Measurements from ENCODE around the gene TFEB. TPM values are rescaled to one million over a fixed set of nuclear protein-coding genes. Genes with fewer than 3 reads are reported as not detected.

Gene TFEB
- total RNA-seq, 1 donor from 2014 or later, result 9.7 TPM

DNA sequence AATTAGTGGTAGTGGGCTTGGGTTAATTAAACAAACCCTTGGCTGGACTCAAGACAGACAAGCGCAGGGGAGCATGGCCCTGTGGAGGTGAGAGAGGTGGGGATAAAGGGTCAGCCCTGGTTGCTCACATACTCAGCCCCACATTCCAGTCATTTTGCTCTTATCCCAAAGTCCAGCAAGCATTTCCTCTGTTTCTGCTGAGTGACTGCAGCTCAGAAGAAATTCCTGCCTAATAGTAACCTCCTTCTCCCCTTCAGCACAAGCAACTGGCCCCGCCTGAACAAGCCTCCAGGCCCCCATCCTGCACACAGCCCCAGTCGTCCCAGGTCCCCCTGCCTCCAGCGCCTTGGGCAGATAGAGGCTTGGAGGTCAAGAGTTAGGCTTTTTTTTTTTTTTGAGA, 3.6 kb upstream of the TFEB start:
- intact Hi-C loops (cut with micrococcal nuclease), result loop anchor here (5.0 kb wide), 1 partner anchor 478 kb away; the partner anchor contains the start of gene MRPS10

DNA sequence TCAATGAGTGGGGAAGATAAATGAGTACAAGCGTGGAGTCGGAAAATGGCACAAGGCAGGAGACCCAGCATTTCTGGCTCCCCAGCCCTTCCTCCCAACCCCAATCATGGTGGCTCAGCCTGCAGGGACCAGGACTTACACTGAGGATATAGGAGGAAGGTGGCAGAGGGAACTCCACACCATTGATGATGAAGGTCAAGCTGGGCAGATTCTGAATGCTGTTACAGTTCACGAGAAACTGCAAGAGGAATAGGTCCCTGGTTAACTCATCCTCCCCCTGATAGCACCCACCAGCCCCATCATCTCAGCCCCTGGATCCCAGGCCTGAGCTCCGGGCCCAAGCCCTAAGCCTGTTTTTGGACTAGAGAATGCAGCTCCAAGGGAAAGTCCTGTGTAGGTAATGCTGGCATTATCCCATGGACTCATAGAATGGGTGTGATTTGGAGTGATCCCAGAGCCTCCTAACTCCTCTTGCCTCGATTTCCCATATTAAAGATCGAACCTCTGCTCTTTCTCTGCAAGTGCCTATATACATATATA, 2.3 kb upstream of the TFEB start:
- intact Hi-C loops (cut with micrococcal nuclease), result loop anchor here (5.0 kb wide), 1 partner anchor 480 kb away; the partner anchor contains the start of gene MRPS10

DNA sequence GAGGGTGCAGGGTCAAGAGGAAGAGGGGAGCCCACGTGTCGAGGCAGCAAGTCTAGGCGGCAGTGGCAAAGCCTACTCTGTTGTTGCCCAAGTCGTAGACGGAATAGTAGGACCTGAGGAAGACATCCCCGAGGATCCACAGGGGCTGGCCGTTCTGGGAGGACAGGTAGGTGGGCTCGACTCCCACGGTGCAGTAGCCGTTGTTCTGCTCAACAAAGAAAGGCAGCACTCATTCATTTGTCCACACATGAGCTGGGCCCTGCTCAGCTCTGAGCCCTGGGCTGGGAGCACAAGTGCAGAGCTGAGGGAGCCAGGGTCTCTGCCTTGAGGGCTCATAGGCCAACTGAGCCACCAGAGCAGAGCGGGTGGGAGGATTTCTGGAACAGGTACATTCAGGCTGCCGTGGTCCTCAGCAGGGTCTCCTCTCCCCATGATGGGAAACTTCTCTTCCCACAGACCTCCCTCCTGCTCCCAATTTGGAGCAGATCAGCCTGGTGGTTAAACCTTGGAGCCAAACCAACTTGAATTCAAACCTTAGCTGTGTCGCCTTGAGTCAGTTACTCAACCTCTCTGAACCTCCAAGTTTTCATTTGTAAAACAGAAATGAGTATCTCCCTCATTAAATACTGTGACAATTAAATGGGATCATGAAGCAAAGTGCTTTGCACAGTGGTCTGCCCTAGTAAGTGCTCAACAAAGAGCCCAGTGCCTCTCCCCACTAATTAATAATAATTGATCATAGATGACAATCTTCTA, 1.6 kb upstream of the TFEB start:
- intact Hi-C loops (cut with micrococcal nuclease), result loop anchor here (5.0 kb wide), 1 partner anchor 480 kb away; the partner anchor contains the start of gene MRPS10

DNA sequence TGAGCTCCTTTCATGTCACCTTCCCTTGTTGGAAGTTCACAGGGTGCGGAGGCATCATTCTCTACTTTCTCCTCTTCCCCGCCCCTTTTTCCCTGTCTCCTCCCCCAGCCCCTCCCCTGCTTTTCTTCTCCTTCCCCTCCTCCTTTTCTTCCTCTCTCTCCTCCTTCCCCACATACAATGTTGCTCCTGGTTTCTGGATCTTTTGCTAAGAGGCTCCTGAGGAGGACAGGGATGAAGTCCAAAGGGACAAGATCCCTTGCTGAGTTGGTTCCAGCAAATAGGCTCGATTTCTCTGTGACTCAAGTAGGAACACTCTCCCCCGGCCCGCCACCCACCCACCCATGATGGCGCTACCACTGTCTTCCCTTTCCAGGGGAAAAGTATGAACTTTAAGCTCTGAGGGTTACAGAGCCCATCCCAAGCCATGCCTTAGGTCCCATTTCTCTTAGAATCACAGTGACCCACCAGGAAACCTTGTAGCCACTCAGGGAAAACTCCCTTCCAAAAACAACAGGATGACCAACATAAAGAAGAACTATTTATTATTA, 852 bp upstream of the TFEB start:
- intact Hi-C loops (cut with micrococcal nuclease), result loop anchor here (5.0 kb wide), 1 partner anchor 481 kb away; the partner anchor contains the start of gene MRPS10

DNA sequence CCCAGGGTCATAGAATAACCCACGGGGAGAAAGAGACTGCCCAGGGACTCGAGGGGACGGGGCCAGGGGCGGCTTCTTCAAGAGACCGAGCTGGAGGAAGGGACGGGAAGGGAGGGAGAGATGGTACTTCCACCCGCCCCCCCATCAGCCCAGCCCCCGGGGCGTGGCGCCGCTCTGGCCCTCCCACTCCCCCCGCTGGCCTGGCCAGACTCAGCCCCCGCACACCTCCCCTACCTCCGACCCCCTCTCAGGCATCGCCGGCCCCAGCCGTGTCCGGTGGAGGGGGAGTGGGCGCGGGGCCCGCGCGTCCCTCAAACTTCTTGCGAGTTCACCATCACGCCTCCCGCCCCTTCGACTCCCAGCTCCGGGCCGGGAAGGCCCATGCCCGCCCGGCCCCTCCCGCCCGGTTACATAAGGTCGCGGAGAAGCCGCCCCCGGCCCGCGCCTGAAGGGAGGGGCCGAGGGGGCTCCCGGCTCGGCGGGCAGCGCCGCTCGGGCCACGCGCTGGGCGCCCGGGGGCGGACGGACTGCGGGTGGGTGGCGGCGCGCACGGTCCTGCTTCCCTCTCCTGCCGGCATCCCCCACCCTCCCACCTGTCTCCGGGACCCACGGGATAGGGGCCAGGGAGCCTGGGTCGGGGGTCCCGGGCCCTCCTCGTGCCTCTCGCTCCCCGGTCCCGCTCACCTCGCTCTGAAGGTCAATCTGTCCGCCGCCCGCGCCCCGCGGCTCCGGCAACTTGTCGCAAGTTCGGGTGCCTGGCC, 562 bp downstream of the TFEB start:
- intact Hi-C loops (cut with micrococcal nuclease), result loop anchor here (1.0 to 5.0 kb wide), 7 partner anchors 28 to 482 kb away; partner anchors contain the start of genes MRPS10, PRICKLE4, TOMM6 and USP49

DNA sequence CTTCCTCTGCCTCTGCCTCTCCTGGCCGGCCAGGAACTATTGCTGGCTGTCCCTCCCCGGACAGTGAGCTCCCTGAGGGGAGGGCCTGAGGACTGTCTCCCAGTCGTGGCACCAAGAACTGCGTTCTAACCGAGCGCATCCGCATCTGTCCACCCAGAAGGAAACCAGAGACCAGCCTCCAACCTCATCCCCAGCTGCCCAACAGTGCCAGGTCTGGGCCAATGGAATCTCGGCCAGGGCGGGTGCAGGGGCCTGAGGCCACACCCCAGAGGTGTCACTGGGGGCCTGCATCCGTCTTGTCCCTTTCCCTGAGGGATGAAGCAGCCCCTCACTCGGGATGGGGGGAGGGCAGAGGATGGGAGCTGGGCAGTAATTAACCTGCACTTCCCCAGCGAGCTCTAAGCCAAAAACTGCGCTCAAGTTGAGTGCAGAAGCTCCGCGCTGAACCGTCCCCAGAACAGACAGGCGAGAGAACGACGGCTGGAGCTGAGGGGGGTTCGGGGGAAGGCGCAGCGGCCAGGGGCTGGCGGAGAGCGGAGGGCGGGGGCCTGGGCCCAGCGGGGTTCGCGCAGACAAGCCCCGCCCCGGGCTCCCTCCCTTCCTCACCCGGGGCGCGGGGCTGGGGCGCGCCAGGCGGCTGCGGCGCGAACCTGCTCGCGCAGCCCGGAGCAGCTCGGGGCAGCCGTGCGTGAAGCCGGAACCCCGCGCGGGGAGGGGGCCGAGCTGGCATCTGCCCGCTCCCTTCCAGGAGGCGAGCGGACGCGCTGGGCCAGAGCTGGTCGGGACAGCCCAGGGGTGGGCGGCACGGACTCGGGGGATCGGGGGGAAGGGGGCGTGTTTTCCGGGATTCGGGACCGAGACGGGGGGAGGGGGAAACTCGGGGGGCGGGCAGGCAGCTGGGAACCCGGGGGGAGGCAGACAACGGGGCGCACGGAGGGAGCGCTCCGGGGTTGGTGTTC, 1.4 kb downstream of the TFEB start:
- intact Hi-C loops (cut with micrococcal nuclease), result loop anchor here (1.0 to 2.0 kb wide), 4 partner anchors 27 to 311 kb away; partner anchors contain the start of gene USP49

DNA sequence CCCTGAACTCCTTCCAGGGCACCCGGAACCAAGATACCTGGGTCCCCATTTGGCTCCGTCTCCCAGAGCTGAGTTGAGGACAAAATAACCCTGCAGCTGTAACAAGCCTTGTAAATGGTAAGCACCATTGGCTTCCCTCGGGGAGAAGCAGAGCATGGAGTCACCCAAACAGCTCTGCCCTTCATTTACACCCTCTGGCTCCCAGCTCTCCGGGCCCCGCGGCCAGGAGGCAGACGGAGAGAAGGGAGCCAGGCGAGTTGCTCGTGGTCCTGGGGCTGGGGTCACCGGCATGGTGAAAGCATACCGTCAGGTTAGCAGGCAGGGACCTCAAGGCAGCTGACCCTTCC, 2.1 kb downstream of the TFEB start:
- intact Hi-C loops (cut with micrococcal nuclease), result no loop called here

DNA sequence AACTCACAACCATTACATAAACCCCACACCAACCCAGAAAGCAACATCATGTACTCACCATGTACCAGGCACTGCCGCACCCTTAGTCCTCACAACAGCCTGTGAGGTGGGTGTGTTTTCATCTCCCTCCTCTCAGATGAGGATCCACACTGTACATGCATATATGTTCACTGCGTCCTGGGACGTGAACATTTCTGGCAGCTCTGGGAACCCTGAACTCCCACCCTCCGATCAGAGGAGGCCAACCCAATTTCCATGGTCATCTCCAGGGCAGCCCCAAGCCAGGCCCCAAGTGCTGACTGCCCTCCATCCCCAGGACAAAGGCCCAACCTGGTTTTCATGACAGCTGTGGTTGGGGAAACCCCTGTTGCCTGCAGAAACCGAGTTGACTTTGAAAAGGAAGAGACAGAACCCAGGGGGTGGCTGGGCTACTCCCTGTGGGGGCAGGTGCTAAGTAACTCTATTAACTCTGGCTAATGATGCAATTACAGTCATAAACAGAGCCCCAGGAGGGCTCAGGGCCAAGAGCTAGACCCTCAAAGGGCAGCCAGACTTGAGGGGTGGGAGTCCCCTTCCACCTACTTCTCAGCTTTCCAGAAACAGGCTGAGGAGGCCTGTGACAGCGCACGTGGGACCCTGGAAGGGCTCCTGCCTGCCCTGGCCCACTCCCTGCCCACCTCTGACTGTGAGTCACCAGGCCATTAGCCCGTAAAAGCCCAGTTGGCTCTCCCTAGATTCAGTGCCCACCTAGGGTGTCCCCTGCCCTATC, 2.6 kb downstream of the TFEB start:
- intact Hi-C loops (cut with micrococcal nuclease), result no loop called here

DNA sequence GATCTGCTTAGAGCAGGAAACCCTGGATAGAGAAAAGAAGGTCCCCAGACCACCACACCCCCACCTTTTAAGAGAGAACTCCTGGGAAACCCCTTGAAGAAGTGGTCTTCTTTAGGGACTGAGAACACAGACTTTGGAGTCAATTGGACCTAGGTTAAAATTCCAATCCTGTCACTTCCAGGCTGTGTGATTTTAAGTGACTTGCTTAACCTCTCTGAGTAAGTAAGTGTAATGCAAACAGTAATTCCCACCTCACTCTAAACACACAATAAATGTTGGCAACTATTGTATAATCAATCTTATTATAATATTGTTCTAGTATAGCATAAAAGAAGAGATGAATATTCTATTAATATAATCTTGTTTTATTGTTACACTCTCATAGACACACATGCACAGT, 3.3 kb downstream of the TFEB start:
- intact Hi-C loops (cut with micrococcal nuclease), result no loop called here

DNA sequence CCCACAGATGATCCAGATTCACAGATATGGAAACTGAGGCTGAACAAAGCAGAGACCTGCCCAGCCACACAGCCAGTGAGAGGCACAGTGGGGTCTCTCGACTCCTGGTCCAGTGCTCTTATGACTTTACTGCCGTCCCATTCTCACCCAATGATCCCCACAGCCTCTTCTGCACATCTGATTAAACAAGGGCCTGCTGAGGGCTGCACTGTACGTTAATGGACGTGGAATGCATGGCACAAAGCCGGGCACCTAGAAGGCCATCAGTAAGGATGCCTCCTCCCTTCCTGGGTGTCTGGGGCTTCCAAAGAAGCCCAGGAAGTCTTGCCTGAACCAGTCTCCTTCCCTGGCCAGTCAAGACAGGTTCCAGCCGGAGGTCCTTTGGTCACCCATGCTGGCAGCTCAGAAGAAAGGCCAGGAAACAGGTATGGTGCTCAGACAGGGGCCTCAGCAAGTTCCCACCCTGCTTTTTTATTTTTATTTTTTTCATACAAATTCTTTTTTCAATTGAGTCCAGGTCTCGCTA, 3.8 kb downstream of the TFEB start:
- intact Hi-C loops (cut with micrococcal nuclease), result no loop called here

DNA sequence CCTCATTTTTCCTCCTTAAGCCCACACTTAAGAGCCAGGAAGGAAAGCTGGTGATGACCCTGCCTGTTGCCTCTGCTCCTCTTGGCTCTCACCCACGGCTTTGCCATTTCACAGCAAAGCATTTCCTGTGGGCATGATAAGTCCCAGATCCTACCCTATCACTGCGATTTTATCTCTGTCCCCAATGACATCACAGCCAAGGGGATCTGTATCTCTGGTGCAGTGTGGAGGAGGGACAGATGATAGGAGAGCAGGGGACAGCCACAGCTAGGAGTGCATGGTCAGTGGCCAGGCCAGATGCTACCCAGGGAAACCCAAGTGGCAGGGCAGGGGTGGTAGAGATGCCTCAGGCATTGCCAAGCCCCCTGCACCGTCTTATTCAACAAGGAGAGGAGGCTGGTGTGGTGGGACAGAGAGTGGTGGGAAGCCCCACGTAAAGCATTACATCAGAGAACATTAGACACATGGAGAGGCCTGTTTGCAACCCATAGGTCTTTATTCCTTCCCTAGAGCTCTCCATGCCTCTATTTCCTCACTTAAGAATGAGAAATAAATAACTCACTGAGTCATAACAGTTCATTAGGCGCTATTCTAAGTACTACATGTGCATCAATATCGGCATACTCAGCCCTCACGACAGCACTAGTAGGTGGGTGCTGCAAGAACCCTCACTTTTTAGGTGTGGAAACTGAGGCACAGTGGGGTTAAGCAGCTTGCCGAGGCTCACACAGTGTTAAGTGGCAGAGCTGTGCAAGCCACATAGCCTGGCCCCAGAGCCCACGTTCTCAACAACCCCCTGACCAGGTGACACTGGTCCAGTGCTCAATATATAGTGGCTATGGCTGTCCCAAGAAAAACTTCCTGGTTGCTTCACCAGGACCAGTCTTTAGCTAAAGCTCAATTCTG, 4.6 kb downstream of the TFEB start:
- intact Hi-C loops (cut with micrococcal nuclease), result no loop called here

DNA sequence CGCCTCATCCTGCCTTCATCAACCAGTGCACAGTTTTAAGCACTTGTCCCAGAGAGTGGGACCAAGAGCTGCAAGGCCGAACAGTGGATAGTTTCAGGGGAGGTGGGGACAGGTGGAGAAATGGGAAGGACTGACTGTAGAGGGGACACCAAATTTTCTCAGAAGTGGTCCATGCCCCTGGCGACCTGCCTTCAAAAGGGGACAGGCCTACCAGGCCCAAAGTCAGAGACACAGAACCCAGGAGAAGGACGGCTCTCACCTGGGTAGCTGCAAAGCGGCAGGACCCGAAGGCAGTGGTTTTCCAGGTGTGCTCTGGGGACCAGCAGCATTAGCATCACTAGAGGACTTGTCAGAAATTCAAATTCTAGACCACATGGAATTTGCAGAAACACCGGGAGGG, 5.8 kb downstream of the TFEB start:
- intact Hi-C loops (cut with micrococcal nuclease), result no loop called here

DNA sequence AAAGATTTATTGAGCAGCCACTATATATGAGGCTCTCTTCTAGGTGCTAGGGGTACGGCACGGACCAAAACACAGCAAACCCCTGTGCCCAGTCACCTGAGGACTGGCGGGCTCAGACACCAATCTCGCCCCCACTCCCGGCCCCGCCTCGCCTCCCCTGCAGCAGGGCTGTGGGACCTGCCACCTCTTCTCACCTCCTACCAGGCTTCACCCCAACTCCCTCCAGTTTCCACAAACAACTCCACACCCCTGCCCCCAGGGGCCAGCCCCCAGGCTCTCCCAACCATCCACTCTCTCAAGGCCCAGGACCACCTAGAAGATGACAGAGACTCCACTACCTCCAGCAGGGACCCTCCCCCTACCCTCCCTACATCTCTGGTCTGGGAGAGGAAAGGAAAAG, 6.5 kb downstream of the TFEB start:
- intact Hi-C loops (cut with micrococcal nuclease), result no loop called here

DNA sequence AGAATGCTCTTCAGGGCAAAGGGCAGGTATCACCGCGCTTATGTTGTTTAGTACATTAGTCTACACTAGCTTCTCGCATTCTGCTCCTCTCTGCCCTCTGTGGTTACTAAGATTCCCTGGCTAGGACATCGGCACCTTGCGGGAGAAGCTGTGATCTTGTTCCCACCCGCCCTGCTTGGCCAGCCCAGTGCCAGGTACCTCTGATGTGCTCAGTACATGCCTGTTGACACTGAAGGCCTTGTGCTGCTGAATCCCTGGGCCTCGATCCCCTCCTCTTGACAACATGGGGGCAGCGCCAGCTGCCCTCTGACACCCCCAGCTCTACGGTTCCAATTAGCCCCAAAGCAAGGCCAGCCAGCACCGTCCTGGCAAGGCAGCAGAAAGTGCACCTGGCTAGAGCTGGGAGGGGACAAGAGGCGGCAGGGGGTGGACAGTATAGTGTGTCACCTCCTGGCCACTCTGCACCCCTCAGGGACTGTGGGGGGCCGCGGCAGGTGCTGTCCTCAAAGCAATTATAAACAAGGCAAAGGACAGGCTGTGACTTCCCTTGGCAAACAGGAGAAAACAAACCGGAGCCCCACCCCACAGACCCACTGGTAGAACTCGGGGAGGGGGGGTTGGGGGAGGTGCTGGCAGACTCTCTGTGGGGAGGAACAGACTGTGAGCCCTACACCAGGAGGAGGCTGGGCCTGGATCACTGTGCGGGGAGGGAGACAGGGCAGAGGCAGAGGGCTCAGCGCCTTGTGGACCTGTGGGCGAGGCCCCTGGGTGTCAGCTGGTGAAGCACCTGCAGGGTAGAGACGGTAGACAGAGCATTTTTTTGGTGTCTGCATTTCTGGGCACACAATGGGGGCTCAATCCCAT, 7.1 kb downstream of the TFEB start:
- intact Hi-C loops (cut with micrococcal nuclease), result no loop called here

DNA sequence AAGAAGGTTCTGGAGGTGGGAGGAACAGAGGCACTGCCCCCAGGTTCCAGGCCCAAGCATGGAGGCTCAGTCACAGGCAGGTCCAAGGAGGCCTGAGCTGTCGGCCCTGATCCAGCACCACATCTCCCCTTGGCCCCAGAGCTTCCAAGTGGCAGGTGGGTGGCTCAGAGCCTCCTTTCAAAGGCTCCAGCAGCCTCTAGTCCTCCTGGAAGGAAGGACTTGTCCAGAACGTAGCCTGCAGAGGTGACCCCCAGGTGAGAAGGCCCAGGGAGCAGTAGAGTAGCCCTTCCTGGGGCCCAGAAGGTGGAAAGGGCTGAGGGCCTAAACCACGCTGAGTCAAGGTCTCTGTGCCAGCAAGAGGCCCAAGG, 7.7 kb downstream of the TFEB start:
- intact Hi-C loops (cut with micrococcal nuclease), result no loop called here

DNA sequence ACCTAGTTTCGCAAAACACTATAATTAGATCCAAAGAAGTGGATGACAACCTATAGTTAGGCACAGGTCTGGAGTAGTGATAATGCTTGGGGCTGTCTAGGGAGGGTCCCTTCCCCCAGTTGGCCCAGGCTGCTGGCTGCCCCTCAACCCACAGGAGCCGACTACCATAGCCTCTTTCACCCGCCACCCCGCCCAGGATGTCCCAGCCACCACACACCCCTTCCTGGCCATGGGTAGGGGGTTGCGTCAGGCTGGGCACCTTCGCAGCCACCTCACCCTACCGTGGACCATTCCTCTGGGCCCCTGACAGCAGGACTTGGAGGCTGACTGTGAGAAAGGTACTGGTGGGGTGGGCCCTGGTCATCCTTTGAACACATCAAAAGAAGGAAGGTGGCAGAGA, 8.5 kb downstream of the TFEB start:
- intact Hi-C loops (cut with micrococcal nuclease), result no loop called here

DNA sequence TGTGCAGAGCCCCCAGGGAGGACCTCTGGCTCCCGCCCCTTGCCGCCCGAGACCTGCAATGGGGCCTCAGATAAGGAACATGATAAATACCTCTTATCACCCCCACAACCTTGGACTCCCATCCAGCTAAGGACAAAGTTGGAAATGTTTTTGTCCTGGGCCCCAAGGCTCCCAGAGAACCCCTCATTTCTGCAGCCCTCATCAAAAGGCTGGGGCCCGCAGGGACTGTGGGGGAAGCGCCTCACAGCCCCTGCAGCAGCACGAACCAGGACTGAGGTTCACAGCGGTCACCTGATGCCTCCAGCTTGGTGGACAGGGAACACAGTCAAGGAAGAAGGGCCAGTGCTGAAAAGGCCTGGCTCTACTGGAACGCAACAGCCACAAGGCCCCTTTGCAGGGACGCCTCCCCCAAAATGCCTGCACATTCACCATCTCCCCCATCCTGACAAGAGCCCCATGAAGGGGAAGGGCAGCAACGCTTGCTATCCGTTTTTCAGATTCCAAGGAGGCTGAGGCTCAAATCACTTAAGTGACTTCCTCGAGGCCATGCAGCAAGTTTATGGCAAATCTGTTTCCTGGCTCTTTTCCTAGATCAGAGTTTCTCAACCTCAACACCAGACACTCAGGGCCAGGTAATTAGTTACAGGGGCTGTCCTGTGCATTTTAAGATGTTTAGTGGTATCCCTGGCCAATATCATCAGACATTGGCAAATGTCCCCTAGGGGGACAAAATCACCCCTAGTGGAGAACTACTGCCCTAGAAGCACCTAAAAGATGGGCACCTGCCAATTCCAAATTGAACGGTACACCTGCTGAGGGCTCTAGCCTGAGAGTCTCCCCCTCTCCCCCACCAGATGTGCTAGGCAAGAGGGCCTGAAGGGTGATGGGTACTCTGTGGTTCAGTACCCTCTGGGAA, 10.6 kb downstream of the TFEB start:
- intact Hi-C loops (cut with micrococcal nuclease), result no loop called here

Measured in T-helper 2 cell treated with Interferon-gamma antibody and Interleukin-4, amounts not matched to agents 100 ng/mL and 5 ng/mL, for 36 hours (primary cell).